ENCODE measurements around the gene FGD2.

Gene FGD2

DNA sequence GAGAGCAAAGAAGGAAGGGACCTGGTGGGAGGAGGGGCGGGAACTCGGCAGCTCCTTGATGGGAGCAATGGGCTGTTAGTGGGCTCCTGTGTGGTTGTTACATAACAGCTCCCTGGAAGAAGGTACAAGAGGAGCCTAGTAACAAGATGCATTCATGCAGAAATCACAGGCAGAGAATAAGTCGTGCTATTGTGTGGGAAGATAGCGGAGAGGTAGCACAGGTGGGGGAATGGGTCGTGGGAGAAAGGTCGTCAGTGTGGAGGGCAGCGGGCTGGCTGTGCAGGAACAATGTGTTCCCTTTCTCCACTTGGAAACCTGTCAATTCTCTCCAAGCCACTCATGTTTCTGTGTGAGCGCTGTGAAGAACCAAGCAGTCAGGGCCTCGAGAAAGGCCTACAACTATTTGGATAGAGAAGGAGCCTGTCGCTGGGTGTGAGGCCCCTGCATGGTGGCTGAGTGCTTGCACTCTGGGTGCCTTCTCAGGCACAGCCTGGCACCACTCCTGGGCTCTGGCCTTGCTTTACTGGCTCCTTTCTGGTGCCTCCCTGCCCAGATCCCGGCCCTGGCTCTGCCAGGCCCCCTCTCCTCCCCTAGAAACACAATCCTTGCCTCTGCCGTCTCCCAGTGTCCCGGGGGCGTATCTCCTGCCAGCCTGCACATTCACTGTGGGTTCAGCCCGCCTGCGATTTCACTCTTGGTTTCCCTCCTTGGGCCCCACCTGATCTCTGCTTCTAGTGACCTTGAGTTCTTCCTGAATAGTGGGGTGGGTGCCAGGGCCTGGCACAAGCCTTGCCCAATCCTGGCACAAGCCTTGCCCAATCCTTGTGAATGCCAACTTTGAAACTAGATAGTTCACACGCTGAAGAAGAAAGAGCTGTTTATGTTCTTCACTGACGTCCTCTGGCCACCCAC lies 7.4 kb upstream of the FGD2 start:
- no peak for DNase-seq (ENCODE audit: low read depth)

DNA sequence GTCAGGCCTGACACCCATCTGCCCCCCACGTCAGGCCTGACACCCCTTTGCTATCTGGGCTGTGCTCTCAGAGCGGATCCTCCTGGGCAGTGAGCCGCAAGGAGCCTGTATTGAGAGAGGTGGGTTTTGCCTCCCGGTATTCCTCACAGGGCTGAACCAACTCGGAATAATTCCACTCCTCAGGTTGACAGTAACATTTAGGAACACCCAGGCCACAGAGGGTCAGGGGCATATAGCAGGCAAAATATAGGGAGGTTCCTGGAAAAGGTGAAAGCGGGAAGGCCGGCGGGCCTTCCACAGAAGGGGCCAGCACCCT lies 6.8 kb upstream of the FGD2 start:
- no peak for DNase-seq (ENCODE audit: low read depth)

DNA sequence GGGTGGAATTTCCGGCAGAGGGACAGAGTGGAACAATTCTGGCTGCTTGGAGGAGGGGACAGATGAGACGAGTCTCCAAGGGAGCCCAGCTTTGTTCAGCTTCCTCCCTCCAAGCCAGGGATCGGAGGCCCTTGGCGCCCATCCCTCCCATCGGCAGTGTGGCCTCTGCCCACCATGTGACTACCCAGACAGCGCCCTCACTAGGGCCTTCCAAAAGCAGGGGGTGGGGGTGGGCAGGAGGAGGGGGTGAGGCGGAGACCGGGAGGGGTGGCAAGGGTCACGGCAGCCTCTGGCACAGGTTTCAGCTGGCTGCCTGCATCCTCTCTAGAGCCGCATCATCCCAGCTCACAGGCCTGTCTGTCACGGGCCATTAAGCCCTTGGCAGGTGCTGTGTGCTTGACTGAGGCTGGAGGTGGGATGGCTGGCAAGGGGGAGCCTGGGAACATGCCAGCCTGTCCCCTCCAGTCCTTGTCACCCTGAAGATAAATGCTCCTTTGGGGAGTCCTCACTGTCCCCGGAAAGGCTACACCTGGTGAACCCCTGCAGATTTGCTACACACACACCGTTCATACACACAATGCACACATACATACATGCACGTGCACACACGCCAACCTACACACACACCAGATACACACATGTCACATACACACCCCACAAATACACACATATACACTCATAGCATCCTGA lies 6.2 kb upstream of the FGD2 start:
- DNase-seq (ENCODE audit: low read depth), result no peak

DNA sequence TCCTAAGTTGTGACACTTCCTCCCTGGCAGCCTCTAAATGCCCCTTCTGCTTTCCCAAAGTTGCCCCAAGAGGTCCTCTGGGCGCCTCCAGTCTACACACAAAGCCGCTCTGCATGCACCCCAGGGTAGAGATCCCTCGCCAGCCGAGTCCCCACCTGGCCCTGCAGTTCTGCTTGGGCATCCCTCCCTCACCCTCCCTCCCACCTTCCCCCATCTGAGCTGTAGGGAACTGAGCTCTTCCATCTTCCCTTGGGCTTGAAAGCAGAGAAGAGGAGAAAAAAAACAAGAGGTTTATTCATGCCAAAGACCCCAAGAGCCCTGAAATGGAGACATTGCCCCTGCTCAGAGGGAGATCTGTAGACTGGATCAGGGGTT lies 5.7 kb upstream of the FGD2 start:
- no peak for DNase-seq (ENCODE audit: low read depth)

DNA sequence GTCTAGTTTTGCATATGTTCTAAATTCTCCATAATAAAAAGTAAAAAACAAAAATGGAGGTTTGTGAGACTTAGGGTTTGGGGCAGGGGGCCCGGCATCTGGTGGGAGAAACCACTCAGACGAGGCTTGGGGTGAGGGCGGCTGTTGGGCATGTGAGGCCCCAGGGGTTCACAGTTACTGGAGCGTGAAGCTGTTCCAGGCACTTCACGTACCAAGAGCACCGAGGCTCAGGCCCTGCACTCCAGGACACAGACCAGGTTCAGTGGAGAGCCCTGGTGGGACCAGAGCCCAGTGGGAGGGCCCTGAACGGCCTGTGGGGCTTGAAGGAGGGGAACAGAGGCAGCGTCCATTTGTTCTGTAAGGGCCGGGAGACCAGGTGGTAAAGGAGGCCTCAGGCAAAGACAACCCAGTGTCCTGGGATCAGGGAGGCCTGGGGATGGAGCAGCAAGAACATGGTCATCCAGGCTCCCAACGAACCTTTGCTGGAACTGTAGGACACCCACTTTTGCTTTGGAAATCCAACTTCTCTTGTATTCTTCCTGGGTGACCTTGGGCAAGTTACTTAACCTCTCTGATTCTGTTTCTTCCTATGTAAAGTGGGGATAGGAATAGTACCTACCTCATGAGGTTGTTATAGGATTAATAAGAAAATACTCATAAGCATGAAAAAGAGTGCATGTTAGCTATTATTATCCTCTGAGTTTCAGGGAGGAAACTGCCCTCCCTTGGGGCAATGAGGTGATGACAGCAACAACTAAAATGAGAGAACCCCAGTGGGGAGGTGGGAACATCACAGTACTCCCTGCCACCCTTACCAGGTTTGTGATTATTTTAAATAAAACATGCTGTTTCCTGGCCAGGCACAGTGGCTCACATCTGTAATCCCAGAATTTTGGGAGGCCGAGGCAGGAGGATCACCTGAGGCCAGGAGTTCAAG lies 1.1 kb upstream of the FGD2 start:
- no peak for DNase-seq (ENCODE audit: low read depth)

DNA sequence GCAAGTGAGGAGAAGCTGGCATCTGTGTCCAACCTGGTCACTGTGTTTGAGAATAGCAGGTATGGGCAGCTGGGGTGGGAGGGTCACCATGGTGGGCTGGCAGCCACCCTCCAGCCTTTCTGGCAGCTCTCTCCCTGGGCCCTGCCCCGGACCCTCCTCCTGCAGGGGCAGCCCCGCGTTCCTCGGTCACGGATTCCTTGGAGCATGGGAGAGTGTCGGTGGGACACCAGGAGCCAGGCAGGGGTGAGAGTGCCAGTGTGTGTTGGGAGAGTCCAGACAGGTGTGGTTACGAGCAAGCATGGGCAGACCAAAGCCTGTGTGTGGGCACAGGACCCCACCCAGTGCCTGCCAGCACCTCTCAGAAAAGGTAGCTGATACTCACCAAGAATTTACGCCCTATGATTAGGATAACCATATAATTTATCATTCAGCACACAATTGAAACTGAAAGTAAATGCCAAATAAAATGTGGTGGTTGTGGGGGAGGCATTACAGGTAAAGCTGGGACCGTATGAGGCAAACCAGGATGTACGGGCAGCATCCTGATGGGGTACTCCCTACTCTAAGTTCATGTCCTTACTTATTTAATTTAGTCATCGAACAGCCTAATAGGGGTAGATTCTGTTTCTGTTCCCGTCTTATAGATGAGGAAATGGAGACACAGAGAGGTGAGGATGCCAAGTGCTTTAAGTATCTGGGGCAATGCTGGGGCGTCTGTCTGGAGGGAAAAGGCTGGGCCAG lies 542 bp downstream of the FGD2 start:
- DNase-seq (ENCODE audit: low read depth), result no peak

DNA sequence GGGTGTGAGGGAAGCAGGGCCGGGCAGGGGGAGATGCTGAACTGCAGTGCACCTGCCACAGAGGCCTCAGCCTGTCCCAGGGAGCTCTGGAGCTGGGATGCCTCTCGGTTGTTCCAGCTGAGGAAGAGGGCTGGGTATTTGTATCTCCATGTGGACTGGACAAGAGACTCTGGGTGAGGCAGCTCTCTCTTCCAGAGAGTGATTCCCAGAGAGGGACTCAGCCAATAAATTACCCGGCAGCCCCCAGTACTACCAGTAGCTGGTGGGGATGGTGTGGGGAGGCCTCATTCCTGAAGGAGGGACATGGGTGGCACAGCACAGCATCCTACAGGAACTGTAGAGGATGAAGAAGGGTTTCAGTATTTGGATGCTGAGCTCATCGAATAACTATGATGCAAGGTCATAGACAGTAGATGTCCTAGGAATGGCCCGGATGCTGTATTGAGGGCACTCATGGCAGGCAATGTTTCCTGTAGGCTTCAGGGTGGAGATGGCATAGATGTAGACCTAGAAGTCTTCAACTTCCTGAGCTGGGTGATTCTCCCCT lies 1.4 kb downstream of the FGD2 start:
- DNase-seq (ENCODE audit: low read depth), result no peak

DNA sequence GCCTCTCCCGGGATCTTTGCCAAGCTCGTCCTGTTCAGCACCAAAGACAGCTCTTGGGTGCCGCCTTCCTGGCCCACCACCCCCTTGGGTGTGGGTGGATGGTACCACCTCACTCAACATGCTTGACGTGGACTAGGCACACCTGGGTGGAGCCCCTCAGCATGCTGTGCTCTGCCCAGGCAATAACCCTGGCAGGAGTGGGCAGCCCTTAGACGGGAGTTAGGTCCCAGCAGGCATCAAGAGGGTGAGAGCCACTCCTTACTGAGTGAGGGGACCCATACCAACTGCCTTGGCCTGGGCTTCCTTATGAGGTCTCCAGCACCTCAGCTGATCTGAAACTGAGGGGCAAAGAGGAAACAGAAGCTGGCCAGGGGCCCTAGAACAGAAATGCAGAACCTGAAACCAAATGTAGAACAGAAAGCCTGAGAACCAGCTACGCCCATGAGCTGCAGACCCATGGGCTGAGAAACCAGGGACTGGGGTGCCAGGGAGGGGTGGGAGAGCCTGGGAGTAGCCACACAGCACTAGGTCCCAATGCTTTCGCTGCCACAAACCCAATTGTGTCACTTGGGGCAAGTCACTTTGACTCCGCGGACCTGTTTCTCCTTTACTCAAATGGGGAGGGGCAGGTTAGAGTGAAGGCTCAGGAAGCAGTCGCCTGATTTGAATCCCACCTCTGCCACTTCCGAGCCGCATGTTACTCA lies 2.0 kb downstream of the FGD2 start:
- DNase-seq (ENCODE audit: low read depth), result no peak

DNA sequence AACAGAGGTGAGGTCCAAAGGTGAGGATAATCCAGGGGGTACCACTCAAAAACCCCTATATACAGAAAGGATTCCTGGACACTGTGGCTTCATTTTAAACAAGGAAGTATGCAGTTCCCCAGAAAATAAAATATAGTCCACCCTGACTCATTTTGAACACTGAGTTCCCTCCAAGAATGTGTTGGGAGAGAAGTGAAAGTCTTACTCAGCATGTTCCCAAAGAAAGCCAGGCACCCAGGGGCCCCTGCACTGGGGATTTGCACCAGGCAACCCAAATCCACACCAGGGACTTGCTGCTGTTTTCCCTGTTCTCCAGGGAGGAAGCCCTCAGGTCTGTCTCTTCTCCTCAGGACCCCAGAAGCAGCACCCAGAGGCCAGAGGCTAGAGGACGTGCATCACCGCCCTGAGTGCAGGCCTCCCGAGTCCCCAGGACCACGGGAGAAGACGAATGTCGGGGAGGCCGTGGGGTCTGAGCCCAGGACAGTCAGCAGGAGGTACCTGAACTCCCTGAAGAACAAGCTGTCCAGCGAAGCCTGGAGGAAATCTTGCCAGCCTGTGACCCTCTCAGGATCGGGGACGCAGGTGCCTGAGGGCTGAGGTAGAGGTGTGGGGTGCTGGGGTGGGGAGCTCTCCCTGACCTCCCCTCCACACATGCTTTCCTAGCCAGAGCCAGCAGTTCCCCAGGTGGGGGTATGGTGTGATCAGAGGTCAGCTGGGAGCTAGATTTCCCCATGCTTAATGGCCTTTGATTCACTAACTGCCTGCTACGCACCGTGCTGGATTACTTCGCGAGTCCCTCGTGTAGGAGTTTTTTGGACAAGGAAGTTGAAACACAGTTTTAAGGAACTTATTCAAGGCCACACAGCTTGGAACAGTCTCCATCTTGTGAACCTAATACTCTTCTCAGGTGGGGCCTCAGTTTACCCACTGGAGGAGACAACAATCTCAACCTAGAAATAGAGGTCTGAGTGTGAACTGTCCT lies 3.3 kb downstream of the FGD2 start:
- DNase-seq (ENCODE audit: low read depth), result no peak

DNA sequence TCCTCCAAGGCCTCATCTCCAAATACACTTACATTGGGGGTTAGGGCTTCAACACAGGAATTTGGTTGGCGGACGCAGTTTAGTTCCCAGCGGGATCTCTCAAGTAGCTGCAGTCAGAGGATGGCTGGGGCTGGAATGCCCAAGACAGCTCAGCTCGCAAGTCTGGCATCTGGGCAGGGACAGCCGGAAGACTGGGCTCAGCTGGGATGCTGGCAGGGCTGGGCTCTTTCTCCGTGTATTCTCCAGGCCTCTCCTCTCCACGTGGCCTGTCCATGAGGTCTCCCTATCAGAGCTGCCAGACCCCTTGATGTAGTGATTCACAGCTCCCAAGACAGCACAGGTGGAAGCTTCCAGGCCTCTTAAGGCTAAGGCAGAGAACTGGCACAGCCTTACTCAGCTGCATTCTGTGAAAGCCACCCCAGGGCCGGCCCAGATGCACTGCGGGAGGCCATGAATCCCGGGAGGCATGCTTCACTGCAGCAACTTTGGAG lies 5.0 kb downstream of the FGD2 start:
- DNase-seq (ENCODE audit: low read depth), result no peak

DNA sequence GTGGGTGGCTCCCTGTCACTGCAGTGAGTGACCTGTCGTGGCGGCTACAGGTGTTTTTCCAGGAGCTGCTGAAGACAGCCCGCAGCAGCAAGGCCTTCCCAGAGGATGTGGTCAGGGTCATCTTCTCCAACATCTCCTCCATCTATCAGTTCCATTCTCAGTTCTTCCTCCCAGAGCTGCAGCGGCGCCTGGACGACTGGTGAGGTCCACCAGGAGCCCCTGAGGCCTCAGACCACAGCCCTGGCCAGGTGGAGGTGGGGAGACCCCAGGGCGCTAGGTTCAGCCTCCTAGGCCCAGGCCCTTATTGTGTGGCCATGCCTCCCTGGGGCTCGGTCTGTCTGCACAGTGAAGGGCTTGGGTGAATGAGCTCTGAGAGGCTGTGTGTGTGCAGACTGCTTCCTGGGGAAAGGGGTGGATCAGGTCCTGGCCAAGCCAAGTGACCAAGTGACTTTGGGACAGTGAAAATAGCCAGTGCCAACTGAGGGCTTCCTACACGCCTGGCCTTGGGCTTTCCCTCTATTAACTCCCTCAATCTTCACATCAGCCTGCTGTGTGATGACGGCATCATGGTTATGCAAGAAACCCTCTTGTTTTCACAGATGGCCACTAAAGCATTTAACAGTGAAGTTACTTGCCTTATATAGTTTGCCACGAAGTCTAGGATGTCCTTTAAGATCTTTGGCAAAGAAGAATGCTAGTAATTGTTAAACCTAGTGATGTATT lies 6.4 kb downstream of the FGD2 start:
- no peak for DNase-seq (ENCODE audit: low read depth)

DNA sequence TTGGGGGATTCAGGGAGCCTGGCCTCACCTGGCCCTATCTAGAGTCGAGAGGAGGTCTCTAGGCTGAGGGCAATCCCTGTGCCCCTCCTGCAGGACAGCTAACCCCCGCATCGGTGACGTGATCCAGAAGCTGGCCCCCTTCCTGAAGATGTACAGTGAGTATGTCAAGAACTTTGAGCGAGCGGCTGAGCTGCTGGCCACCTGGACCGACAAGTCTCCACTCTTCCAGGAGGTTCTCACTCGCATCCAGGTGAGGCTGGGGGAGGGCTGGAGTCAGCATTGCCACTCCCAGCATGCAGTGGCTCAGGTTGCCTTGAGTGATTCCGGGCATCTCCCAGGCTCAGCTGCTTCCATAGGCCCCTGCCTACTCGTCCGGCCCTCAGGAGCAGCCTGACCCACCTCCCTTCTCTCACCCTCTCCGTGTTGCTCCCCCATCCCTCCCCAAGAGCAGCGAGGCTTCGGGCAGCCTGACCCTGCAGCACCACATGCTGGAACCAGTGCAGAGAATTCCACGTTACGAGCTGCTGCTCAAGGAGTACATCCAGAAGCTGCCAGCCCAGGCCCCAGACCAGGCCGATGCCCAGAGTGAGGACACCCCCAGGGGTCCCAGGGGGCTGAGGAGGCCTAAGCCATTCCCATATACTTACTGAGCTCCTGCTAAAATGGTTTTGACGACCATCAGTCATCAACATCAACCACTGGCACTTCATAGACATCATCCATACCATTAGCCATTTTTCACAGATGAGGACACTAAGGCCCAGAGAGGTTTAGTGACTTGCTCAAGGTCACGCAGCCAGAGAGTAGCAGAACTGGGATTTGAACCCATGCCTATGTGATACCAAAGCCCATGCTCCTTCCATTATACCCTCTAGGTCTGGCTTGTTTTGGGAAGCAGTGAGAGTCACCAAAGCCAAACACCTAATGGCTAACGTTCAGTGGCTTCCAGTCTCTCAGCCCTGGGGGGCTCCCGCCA lies 8.3 kb downstream of the FGD2 start:
- DNase-seq (ENCODE audit: low read depth), result no peak

DNA sequence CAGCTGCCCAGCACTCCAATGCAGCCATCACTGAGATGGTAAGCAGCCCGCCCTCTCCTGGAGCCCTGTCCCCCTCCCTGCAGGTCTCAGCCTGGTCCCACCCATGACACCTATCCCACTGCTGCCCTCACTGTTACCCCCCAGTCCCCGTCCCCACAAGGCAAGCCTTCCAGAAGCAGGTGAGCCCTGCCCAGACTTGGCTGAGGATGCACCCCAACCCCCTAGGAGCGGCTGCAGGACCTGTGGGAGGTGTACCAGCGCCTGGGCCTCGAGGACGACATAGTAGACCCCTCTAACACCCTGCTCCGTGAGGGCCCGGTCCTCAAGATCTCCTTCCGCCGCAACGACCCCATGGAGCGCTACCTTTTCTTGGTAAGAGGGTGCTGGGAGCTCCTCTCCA lies 9.2 kb downstream of the FGD2 start:
- DNase-seq (ENCODE audit: low read depth), result no peak

DNA sequence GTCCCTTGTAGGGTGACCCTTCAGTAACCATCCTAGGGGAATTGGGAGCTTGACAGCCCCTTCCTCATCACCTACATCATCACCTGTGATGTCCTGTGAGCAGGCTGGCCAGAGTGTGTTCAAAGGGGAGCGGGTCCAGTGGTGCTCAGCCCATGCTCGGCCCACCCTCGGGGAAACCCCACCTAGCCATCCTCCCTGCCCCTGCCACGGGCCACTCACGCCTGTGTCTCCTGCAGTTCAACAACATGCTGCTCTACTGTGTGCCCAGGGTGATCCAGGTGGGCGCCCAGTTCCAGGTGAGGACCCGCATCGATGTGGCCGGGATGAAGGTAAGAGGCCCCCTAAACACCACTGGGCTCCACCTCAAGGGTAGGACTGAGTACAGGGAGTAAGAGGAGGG lies 10.1 kb downstream of the FGD2 start:
- DNase-seq (ENCODE audit: low read depth), result no peak

DNA sequence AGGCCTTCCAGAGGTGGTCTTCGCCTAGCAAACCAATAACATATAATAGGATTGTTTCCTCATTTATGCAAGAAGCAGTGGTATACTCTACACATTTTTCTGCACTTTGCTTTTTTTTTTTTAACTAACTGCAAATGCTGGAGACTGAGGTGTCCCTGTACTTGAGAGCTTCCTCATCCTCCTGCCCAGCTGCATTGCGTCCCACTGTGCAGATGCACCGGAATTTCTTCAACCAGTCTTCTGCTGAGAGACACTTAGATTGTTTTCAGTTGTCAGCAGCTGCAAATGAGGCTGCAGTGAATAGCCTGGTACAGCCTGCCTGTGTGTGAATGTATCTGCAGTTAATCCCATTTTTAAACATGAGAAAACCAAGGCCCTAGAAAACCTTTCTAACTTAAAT lies 11.5 kb downstream of the FGD2 start:
- no peak for DNase-seq (ENCODE audit: low read depth)

DNA sequence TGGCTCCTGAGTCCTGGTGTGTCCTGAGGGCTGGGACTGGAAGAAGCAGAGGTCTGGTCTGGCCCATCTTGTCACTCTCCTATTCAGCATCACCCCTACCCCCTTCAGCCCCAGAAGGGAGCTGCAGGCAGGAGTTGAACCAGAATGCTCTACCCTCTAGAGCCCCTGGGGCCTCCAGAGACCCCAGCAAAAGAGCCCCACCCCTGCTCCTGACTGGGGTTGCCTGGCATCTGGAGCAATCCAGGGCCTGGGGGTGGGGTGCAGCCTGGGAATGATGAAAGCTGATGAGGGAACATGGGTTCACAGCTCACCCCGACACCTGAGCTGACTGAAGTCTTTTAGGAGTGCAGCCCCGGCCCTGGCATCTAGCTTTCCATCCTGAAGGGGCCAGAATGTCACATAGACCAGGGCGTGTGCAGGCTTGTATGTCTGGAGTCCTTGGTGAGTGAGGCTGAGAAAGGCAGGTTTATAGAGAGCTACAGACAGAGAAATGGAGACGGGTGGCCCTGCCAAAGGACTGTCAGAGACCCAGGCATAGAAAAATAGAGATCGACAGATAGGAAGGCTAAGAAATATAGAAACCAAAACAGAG lies 12.2 kb downstream of the FGD2 start:
- DNase-seq (ENCODE audit: low read depth), result no peak

All from GM04504 (cell line).